ENCODE results near the gene OR10AD1. TPM values are rescaled to one million over a fixed set of nuclear protein-coding genes. Genes with fewer than 3 reads are reported as not detected.
"Not testable (repeated sequence)": the region's sequence is repeated elsewhere in the genome, so short reads cannot be mapped to it uniquely, and the experiment has no call there.

OR10AD1 gene
- total RNA-seq, 4 donors from 2014 or later, result not detected

- TF ChIP-seq POLR2A (IDR thresholded peaks at IDR 0.05), result no peak
- no peak for TF ChIP-seq CTCF (IDR thresholded peaks at IDR 0.05)
- no peak for TF ChIP-seq EP300 (IDR thresholded peaks at IDR 0.05)
- H3K4me1 ChIP-seq, result peaks cover 0 to 4% (median 0%) of the 10 kb centered on the region in 4 donors
- no peaks in the 10 kb centered on the region for H3K36me3 ChIP-seq
- peaks cover 0 to under 1% (median 0%) of the 10 kb centered on the region in 4 donors for H3K9me3 ChIP-seq
- no peak overlapping the region for H3K27ac ChIP-seq
- no peak for DNase-seq (ENCODE audit: low spot score in 2 of 2)
- no peak overlapping the region for H3K4me3 ChIP-seq
- WGBS, 2 donors, result 13 to 14% methylated on average over 2 of the region's 2 CpGs
- no peaks in the 10 kb centered on the region for H3K27me3 ChIP-seq
Measured at GRCh38 chr12:48221645-48222044, 18.6 kb upstream of the OR10AD1 start.

GRCh38 chr12:48220701-48221100, 17.6 kb upstream of the OR10AD1 start:
- Histone ChIP-seq H3K27ac (no peak overlapping the region), H3K4me1 (peaks cover 0 to 10% (median 0%) of the 10 kb centered on the region in 4 donors), H3K36me3 (no peaks in the 10 kb centered on the region), H3K4me3 (no peak overlapping the region), H3K27me3 (no peaks in the 10 kb centered on the region), H3K9me3 (no peaks in the 10 kb centered on the region)
- WGBS, 2 donors, result 97 to 98% methylated on average over 1 of the region's 1 CpG
- DNase-seq (ENCODE audit: low spot score in 2 of 2), result no peak
- no peak for TF ChIP-seq EP300 (IDR thresholded peaks at IDR 0.05)
- TF ChIP-seq POLR2A (IDR thresholded peaks at IDR 0.05), result no peak
- TF ChIP-seq CTCF (IDR thresholded peaks at IDR 0.05), result no peak

GRCh38 chr12:48219631-48220030, 16.5 kb upstream of the OR10AD1 start:
- DNase-seq (ENCODE audit: low spot score in 2 of 2), result no peak
- WGBS, 2 donors, result 49 to 66% methylated on average over 1 of the region's 1 CpG
- H3K27me3 ChIP-seq, result no peaks in the 10 kb centered on the region
- no peaks in the 10 kb centered on the region for H3K36me3 ChIP-seq
- TF ChIP-seq POLR2A (IDR thresholded peaks at IDR 0.05), result no peak
- no peaks in the 10 kb centered on the region for H3K9me3 ChIP-seq
- peak overlapping the region in 1 of 4 donors; percentile 28 for H3K27ac ChIP-seq
- H3K4me3 ChIP-seq, result no peak overlapping the region
- peaks cover 0 to 10% (median 0%) of the 10 kb centered on the region in 4 donors for H3K4me1 ChIP-seq

- no peak for TF ChIP-seq CTCF (IDR thresholded peaks at IDR 0.05)
- TF ChIP-seq POLR2A (IDR thresholded peaks at IDR 0.05), result no peak
- peak in 1 of 2 donors; percentile 52 for TF ChIP-seq EP300 (IDR thresholded peaks at IDR 0.05)
- no peaks in the 10 kb centered on the region for H3K27me3 ChIP-seq
- H3K4me3 ChIP-seq, result no peak overlapping the region
- H3K27ac ChIP-seq, result peak overlapping the region in 2 of 4 donors; percentile 3 to 21
- DNase-seq (ENCODE audit: low spot score in 2 of 2), result no peak
- H3K4me1 ChIP-seq, result peaks cover 0 to 10% (median 0%) of the 10 kb centered on the region in 4 donors
- no peaks in the 10 kb centered on the region for H3K9me3 ChIP-seq
- no peaks in the 10 kb centered on the region for H3K36me3 ChIP-seq
Measured at GRCh38 chr12:48216785-48217184, 13.7 kb upstream of the OR10AD1 start.

GRCh38 chr12:48209495-48209894, 6.4 kb upstream of the OR10AD1 start:
- Histone ChIP-seq H3K36me3 (peaks cover 0 to 25% (median 0%) of the 10 kb centered on the region in 3 donors), H3K9me3 (peaks cover 0 to 44% (median 8%) of the 10 kb centered on the region in 4 donors)
- not testable (repeated sequence) for DNase-seq (ENCODE audit: low spot score in 2 of 2); H3K4me1 ChIP-seq; H3K27me3 ChIP-seq; H3K27ac ChIP-seq; H3K4me3 ChIP-seq
- 80 to 93% methylated on average over 1 of the region's 2 CpGs for WGBS, 2 donors

GRCh38 chr12:48202766-48203165, 326 bp downstream of the OR10AD1 start:
- H3K4me1 ChIP-seq, result peaks cover 0 to 22% (median 8%) of the 10 kb centered on the region in 4 donors
- no peak for DNase-seq (ENCODE audit: low spot score in 2 of 2)
- H3K4me3 ChIP-seq, result no peak overlapping the region
- WGBS, 2 donors, result 92 to 95% methylated on average over 8 of the region's 8 CpGs
- peaks cover 0 to 56% (median 6%) of the 10 kb centered on the region in 4 donors for H3K9me3 ChIP-seq
- TF ChIP-seq POLR2A (IDR thresholded peaks at IDR 0.05) (no peak), EP300 (IDR thresholded peaks at IDR 0.05) (no peak), CTCF (IDR thresholded peaks at IDR 0.05) (no peak)
- H3K27me3 ChIP-seq, result no peaks in the 10 kb centered on the region
- H3K36me3 ChIP-seq, result peaks cover 0 to 49% (median 0%) of the 10 kb centered on the region in 3 donors
- no peak overlapping the region for H3K27ac ChIP-seq

All from tibial nerve (tissue), 4 donors.